Measurements from ENCODE around the gene CAMK2N1. TPM values are rescaled to one million over a fixed set of nuclear protein-coding genes. Genes with fewer than 3 reads are reported as not detected.
A peak's percentile ranks its signal among the peaks of the same experiment; 100 is the strongest.

CAMK2N1 gene
- total RNA-seq, 1 donor from 2014 or later, result 30.0 TPM

DNA sequence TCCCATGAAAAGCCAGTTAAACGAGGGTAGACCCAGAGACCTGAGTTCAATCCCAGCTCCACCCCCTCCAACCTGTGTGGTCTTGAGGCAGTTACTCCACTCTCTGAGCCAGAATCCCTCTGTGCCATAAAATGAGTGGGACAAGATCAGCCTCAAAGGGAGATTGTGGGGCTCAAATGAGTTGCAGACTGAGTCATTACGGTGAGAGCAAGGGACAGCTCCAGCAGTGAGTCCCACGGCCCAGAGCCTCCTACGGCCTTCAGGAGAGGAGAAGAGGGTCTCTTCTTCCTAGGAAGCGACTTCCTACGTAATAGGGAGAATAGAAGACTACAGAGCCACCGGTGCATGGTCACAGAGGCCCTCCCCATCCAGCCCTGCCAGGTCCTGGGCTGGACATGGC lies 6.7 kb upstream of the CAMK2N1 start:
- H3K27me3 Mint-ChIP-seq (ENCODE audit: unreplicated experiment), result peaks cover 22% of the 10 kb centered on the region
- peaks cover 3% of the 10 kb centered on the region for H3K36me3 Mint-ChIP-seq (ENCODE audit: unreplicated experiment)
- no peak for DNase-seq (ENCODE audit: extremely low spot score, unreplicated experiment)
- no peak overlapping the region for H3K27ac Mint-ChIP-seq (ENCODE audit: unreplicated experiment)
- no peak overlapping the region for H3K4me3 Mint-ChIP-seq (ENCODE audit: unreplicated experiment)
- H3K9me3 Mint-ChIP-seq (ENCODE audit: unreplicated experiment), result no peaks in the 10 kb centered on the region
- TF ChIP-seq, protein P1, sequence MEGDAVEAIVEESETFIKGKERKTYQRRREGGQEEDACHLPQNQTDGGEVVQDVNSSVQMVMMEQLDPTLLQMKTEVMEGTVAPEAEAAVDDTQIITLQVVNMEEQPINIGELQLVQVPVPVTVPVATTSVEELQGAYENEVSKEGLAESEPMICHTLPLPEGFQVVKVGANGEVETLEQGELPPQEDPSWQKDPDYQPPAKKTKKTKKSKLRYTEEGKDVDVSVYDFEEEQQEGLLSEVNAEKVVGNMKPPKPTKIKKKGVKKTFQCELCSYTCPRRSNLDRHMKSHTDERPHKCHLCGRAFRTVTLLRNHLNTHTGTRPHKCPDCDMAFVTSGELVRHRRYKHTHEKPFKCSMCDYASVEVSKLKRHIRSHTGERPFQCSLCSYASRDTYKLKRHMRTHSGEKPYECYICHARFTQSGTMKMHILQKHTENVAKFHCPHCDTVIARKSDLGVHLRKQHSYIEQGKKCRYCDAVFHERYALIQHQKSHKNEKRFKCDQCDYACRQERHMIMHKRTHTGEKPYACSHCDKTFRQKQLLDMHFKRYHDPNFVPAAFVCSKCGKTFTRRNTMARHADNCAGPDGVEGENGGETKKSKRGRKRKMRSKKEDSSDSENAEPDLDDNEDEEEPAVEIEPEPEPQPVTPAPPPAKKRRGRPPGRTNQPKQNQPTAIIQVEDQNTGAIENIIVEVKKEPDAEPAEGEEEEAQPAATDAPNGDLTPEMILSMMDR (IDR thresholded peaks at IDR 0.05), result no peak
- H3K4me1 Mint-ChIP-seq (ENCODE audit: unreplicated experiment), result peaks cover 4% of the 10 kb centered on the region

GRCh38 chr1:20491866-20492265 lies 5.9 kb upstream of the CAMK2N1 start:
- H3K36me3 Mint-ChIP-seq (ENCODE audit: unreplicated experiment), result peaks cover 3% of the 10 kb centered on the region
- peaks cover 22% of the 10 kb centered on the region for H3K27me3 Mint-ChIP-seq (ENCODE audit: unreplicated experiment)
- TF ChIP-seq, protein P1 (IDR thresholded peaks at IDR 0.05), result no peak
- H3K27ac Mint-ChIP-seq (ENCODE audit: unreplicated experiment), result no peak overlapping the region
- H3K4me1 Mint-ChIP-seq (ENCODE audit: unreplicated experiment), result peaks cover 4% of the 10 kb centered on the region
- no peak overlapping the region for H3K4me3 Mint-ChIP-seq (ENCODE audit: unreplicated experiment)
- no peak for DNase-seq (ENCODE audit: extremely low spot score, unreplicated experiment)
- H3K9me3 Mint-ChIP-seq (ENCODE audit: unreplicated experiment), result no peaks in the 10 kb centered on the region

GRCh38 chr1:20491178-20491577 lies 5.2 kb upstream of the CAMK2N1 start:
- H3K27me3 Mint-ChIP-seq (ENCODE audit: unreplicated experiment), result peaks cover 22% of the 10 kb centered on the region
- TF ChIP-seq, protein P1 (IDR thresholded peaks at IDR 0.05), result no peak
- H3K27ac Mint-ChIP-seq (ENCODE audit: unreplicated experiment), result no peak overlapping the region
- no peaks in the 10 kb centered on the region for H3K9me3 Mint-ChIP-seq (ENCODE audit: unreplicated experiment)
- DNase-seq (ENCODE audit: extremely low spot score, unreplicated experiment), result no peak
- no peaks in the 10 kb centered on the region for H3K4me1 Mint-ChIP-seq (ENCODE audit: unreplicated experiment)
- no peaks in the 10 kb centered on the region for H3K36me3 Mint-ChIP-seq (ENCODE audit: unreplicated experiment)
- no peak overlapping the region for H3K4me3 Mint-ChIP-seq (ENCODE audit: unreplicated experiment)

DNA sequence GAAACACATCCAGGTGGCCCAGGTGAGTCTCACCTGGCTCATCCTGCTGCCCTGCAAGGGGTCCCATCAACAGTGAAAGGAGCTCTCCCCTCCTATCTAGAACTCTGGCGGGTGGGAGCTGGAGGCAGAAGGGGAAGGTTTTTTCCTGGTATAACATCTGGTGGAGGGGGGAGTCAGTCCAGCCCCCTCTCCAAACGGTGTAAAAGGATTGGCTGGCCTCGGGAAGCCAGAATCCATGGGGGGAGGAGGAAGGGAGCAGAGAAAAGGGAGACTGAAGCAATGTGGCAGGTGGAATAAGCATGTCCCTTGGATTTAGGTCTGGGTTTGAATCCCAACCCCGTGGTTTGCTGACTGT lies 1.2 kb upstream of the CAMK2N1 start:
- Mint-ChIP-seq H3K27ac (ENCODE audit: unreplicated experiment) (no peak overlapping the region), H3K36me3 (ENCODE audit: unreplicated experiment) (no peaks in the 10 kb centered on the region), H3K4me1 (ENCODE audit: unreplicated experiment) (peaks cover 20% of the 10 kb centered on the region), H3K27me3 (ENCODE audit: unreplicated experiment) (peaks cover 22% of the 10 kb centered on the region), H3K4me3 (ENCODE audit: unreplicated experiment) (peak overlapping the region; percentile 72), H3K9me3 (ENCODE audit: unreplicated experiment) (no peaks in the 10 kb centered on the region)
- DNase-seq (ENCODE audit: extremely low spot score, unreplicated experiment), result no peak
- TF ChIP-seq, protein P1 (IDR thresholded peaks at IDR 0.05), result no peak

- TF ChIP-seq, protein P1 (IDR thresholded peaks at IDR 0.05), result no peak
- Mint-ChIP-seq H3K4me3 (ENCODE audit: unreplicated experiment) (peak overlapping the region; percentile 72), H3K27ac (ENCODE audit: unreplicated experiment) (peak overlapping the region; percentile 44), H3K9me3 (ENCODE audit: unreplicated experiment) (no peaks in the 10 kb centered on the region), H3K36me3 (ENCODE audit: unreplicated experiment) (no peaks in the 10 kb centered on the region), H3K27me3 (ENCODE audit: unreplicated experiment) (peaks cover 22% of the 10 kb centered on the region), H3K4me1 (ENCODE audit: unreplicated experiment) (peaks cover 21% of the 10 kb centered on the region)
- DNase-seq (ENCODE audit: extremely low spot score, unreplicated experiment), result peak; percentile 89
Observed at GRCh38 chr1:20486457-20487235, 636 bp upstream of the CAMK2N1 start.
